Activated CD8-positive, alpha-beta T cell treated with anti-CD3 and anti-CD28 coated beads for 36 hours (primary cell): ENCODE measurements around the gene STK32C. TPM values are rescaled to one million over a fixed set of nuclear protein-coding genes. Genes with fewer than 3 reads are reported as not detected.

Experiments used
- ATAC-seq: fragments of 200-7000 bp; cut with Tn5 transposase; one replicate; pipeline ENCODE4 v1.10.0; 2021; ENCODE audit warnings: mild to moderate bottlenecking, moderate library complexity
- CTCF ChIA-PET: fragments of 350-600 bp; sonication (Branson Sonifier 250); formaldehyde crosslinking; loops from one replicate; lab custom pipeline; 2021; ENCODE audit warnings: antibody characterized with exemption; lab: Charles Lee
- POLR2A ChIA-PET: fragments of 350-600 bp; sonication (Branson Sonifier 250); formaldehyde crosslinking; loops from one replicate; lab custom pipeline; 2021; ENCODE audit warnings: antibody characterized with exemption; lab: Charles Lee
- DNase-seq: peaks from one replicate; pipeline ENCODE4 v3.0.0-alpha.2; 2020
- H3K27ac Mint-ChIP-seq: one replicate; pipeline ENCODE4 v1.8.0; 2021; ENCODE audit warnings: mild to moderate bottlenecking, mixed read lengths
- H3K27me3 Mint-ChIP-seq: one replicate; pipeline ENCODE4 v1.8.0; 2021; ENCODE audit warnings: mixed read lengths
- H3K36me3 Mint-ChIP-seq: one replicate; pipeline ENCODE4 v1.8.0; 2021; ENCODE audit warnings: low read depth, mixed read lengths
- H3K4me1 Mint-ChIP-seq: one replicate; pipeline ENCODE4 v1.8.0; 2021; ENCODE audit warnings: low read depth, mixed read lengths
- H3K4me3 Mint-ChIP-seq: one replicate; pipeline ENCODE4 v1.8.0; 2021; ENCODE audit warnings: mild to moderate bottlenecking, moderate library complexity, mixed read lengths
- H3K9me3 Mint-ChIP-seq: one replicate; pipeline ENCODE4 v1.8.0; 2021; ENCODE audit warnings: mixed read lengths
- CTCF ChIP-seq: fragments of 200-600 bp; IDR thresholded peaks from one replicate; pipeline ENCODE4 v1.8.0; 2022; ENCODE audit warnings: antibody characterized with exemption, mild to moderate bottlenecking
- intact Hi-C: fragments of 100-400 bp; cut with micrococcal nuclease; formaldehyde crosslinking; loops from one replicate; pipeline ENCODE4 v1.10.0; 2022
- total RNA-seq, 2 experiments: library from RNA; stranded (reverse); gene quantifications; one replicate each; pipeline ENCODE4 v1.2.3, GENCODE V29; 2021

The STK32C gene
- total RNA-seq, 2 experiments from 2014 or later = 29.3 to 31.4 TPM

DNA sequence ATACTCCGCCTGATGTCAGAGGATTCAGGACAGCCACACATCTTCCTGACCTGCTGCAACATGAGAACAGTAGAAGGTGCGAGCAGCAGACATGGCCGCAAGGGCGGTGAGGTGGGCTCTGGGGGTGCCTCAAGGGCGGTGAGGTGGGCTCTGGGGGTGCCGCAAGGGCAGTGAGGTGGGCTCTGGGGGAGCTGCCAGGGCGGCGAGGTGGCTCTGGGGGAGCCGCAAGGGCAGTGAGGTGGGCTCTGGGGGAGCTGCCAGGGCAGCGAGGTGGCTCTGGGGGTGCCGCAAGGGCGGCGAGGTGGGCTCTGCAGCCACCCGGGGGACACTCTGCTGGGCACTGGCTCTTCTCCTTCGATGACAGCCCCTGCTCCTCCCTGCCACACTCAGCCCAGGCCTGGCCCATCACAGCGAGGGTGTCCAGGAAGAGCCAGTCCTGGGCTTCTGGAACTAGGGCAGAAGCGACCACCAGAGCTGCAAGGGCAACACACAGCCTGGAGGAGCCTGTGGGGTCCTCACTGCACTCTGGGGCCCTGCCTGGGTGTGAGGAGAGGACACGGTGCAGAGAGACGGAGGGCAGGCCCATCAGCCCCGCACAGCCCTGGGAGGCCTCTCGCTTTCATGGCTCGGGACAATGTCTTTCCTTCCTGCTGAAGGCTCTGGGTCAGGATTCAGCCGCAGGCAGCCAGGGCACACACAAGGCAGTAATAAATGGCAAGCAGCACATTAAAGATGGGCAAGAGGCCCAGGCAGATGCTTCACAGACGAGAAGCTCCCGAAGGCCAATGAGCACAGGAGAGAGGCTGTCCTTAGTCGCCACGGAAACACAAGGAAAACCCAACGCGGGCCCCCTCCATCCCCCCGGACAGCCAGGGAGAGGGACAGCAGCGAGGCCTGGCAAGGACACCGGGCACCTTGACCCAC is 42.5 kb downstream of the STK32C start:
- H3K9me3 Mint-ChIP-seq = no peaks in the 10 kb centered on the region
- no peaks in the 10 kb centered on the region for H3K27me3 Mint-ChIP-seq
- ChIA-PET POLR2A (no interaction called here), CTCF (no interaction called here)
- H3K36me3 Mint-ChIP-seq = no peaks in the 10 kb centered on the region
- no peak for ATAC-seq
- intact Hi-C loops = no loop called here
- H3K4me1 Mint-ChIP-seq = peaks cover 22% of the 10 kb centered on the region
- TF ChIP-seq CTCF = no peak
- no peak overlapping the region for H3K4me3 Mint-ChIP-seq
- no peak overlapping the region for H3K27ac Mint-ChIP-seq
- DNase-seq = no peak

- no peak for TF ChIP-seq CTCF
- intact Hi-C loops = no loop called here
- Mint-ChIP-seq H3K27me3 (no peaks in the 10 kb centered on the region), H3K36me3 (no peaks in the 10 kb centered on the region), H3K9me3 (no peaks in the 10 kb centered on the region), H3K27ac (no peak overlapping the region), H3K4me1 (peaks cover 22% of the 10 kb centered on the region), H3K4me3 (no peak overlapping the region)
- DNase-seq = no peak
- ChIA-PET POLR2A (no interaction called here), CTCF (interaction anchor here (1.1 kb wide), 1 partner anchor 89 kb away, joined by 4 read pairs; no protein-coding TSS in a partner anchor)
- ATAC-seq = no peak
Observed at GRCh38 chr10:132264306-132264950, 43.3 kb downstream of the STK32C start.

DNA sequence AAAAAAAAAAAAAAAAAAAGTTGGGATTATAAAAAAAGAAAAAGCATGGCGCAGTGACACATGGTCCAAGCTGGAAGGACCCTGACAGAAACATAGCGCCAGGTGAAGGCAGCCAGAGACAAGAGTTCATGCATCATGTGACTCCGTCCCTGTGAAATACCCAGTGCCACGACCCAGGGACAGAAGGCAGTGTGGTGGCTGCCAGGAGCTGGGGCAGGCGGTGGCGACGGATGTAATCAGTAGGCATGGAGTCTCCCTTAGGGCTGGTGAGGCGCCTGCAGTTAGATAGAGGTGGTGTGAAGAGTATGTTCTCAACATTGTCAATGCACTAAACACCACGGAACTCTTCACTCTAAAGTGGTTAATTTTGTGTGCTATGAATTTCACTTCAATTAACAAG is 43.9 kb downstream of the STK32C start:
- H3K9me3 Mint-ChIP-seq = no peaks in the 10 kb centered on the region
- no peak overlapping the region for H3K27ac Mint-ChIP-seq
- DNase-seq (no peak), ATAC-seq (no peak)
- H3K36me3 Mint-ChIP-seq = no peaks in the 10 kb centered on the region
- POLR2A ChIA-PET = no interaction called here
- no peak overlapping the region for H3K4me3 Mint-ChIP-seq
- peaks cover 23% of the 10 kb centered on the region for H3K4me1 Mint-ChIP-seq
- intact Hi-C loops = no loop called here
- no peaks in the 10 kb centered on the region for H3K27me3 Mint-ChIP-seq
- TF ChIP-seq CTCF = no peak
- CTCF ChIA-PET = interaction anchor here (1.1 kb wide), 1 partner anchor 89 kb away, joined by 4 read pairs; no protein-coding TSS in a partner anchor

DNA sequence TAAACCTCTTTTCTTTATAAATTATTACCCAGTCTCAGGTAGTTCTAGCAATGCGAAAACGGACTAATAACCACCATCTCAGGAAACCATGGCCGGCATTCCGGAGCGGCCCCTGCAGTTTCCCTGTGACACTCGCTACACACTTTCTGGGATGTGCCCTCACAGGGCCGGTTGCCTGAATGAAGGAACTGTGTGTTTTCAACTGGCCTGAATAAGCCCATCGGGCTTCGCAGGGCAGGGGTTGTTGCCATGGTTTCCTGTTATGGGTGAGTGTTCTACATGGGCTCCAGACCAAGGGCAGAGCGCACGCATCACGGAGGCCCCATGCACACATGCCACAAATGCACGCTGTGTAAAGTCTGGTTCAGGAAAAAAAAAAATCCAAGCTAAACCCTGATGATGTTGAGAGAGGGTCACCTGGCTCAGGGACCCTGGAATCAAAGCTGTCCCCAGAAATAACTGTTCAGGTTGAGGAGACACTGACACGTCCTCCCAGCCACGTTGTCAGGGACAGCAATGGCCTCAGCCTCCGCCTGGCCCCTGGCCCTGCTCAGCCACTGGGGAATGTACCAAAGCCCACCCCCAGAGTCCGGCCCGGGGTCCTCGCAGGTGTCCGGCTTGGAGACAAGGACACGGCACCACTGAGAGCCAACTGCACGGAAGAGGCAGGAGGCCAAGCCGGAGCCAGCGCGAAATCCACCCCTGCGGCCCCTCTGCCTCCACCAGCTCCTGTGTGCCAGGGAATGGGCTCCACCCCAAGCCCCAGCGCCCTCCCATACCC is 47.9 kb downstream of the STK32C start:
- intact Hi-C loops = no loop called here
- H3K9me3 Mint-ChIP-seq = no peaks in the 10 kb centered on the region
- peaks cover 33% of the 10 kb centered on the region for H3K4me1 Mint-ChIP-seq
- no peaks in the 10 kb centered on the region for H3K36me3 Mint-ChIP-seq
- no peak for TF ChIP-seq CTCF
- DNase-seq (no peak), ATAC-seq (no peak)
- H3K27me3 Mint-ChIP-seq = no peaks in the 10 kb centered on the region
- ChIA-PET CTCF (no interaction called here), POLR2A (no interaction called here)
- no peak overlapping the region for H3K4me3 Mint-ChIP-seq
- H3K27ac Mint-ChIP-seq = no peak overlapping the region
